Measurements from ENCODE around the gene KSR2.

Gene KSR2

DNA sequence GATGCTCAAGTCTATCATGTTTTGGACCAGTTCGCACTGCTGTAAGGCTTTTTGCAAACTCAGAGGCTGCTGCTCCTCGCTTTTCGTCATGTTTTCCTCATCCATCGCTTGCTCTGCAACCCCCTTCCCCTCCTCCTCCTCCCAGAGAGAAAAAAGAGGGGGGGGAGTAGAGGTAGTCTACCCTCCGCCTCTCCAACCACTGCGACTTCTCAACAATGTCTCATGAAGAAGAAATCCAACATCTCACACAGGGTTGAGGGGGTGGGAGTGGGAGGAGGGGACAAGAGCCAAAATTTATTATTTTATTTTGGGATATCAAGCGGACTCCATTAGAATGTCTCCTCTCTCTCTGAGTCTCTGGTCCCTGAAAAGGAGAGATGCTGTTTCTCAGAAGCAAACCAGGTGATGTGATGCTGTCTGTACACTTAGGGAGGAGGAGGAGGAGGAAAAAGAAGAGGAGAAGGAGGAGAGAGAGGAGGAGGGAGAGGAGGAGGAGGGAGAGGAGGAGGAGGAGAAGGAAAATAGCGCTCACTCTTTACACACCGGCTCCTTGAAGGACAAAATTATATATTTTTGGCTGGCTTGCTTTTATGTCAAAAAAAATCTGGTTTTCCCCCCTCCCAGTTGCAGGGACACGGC, 520 bp downstream of the KSR2 start:
- Histone ChIP-seq H3K4me3 (ENCODE audit: extremely low read depth, insufficient read depth, low read length, poor library complexity, severe bottlenecking) (peak overlapping the region; percentile 47), H3K9me3 (ENCODE audit: control insufficient read depth, low read length) (peaks cover 13% of the 10 kb centered on the region), H3K4me1 (ENCODE audit: control insufficient read depth, insufficient read depth, low read length, poor library complexity, severe bottlenecking) (peaks cover 3% of the 10 kb centered on the region), H3K27ac (ENCODE audit: low read depth, low read length, severe bottlenecking) (no peak overlapping the region), H3K36me3 (ENCODE audit: control insufficient read depth, insufficient read depth, low read length) (no peaks in the 10 kb centered on the region)
- 6 to 8% methylated on average over 2 to 4 of the region's 10 CpGs for WGBS, 2 experiments (ENCODE audit: insufficient coverage in 2 of 2)

- 28 to 76% methylated on average over 4 of the region's 12 CpGs for WGBS, 2 experiments (ENCODE audit: insufficient coverage in 2 of 2)
- Histone ChIP-seq H3K36me3 (ENCODE audit: control insufficient read depth, insufficient read depth, low read length) (no peaks in the 10 kb centered on the region), H3K4me1 (ENCODE audit: control insufficient read depth, insufficient read depth, low read length, poor library complexity, severe bottlenecking) (peaks cover 3% of the 10 kb centered on the region), H3K4me3 (ENCODE audit: extremely low read depth, insufficient read depth, low read length, poor library complexity, severe bottlenecking) (no peak overlapping the region), H3K27ac (ENCODE audit: low read depth, low read length, severe bottlenecking) (no peak overlapping the region), H3K9me3 (ENCODE audit: control insufficient read depth, low read length) (peaks cover 13% of the 10 kb centered on the region)
Observed at GRCh38 chr12:117967512-117967911, 1.3 kb downstream of the KSR2 start.

GRCh38 chr12:117967043-117967442, 1.7 kb downstream of the KSR2 start:
- H3K27ac ChIP-seq (ENCODE audit: low read depth, low read length, severe bottlenecking) = no peak overlapping the region
- no peak overlapping the region for H3K4me3 ChIP-seq (ENCODE audit: extremely low read depth, insufficient read depth, low read length, poor library complexity, severe bottlenecking)
- peaks cover 10% of the 10 kb centered on the region for H3K9me3 ChIP-seq (ENCODE audit: control insufficient read depth, low read length)
- no peaks in the 10 kb centered on the region for H3K36me3 ChIP-seq (ENCODE audit: control insufficient read depth, insufficient read depth, low read length)
- 58 to 88% methylated on average over 1 to 2 of the region's 4 CpGs for WGBS, 2 experiments (ENCODE audit: insufficient coverage in 2 of 2)
- H3K4me1 ChIP-seq (ENCODE audit: control insufficient read depth, insufficient read depth, low read length, poor library complexity, severe bottlenecking) = peaks cover 3% of the 10 kb centered on the region

DNA sequence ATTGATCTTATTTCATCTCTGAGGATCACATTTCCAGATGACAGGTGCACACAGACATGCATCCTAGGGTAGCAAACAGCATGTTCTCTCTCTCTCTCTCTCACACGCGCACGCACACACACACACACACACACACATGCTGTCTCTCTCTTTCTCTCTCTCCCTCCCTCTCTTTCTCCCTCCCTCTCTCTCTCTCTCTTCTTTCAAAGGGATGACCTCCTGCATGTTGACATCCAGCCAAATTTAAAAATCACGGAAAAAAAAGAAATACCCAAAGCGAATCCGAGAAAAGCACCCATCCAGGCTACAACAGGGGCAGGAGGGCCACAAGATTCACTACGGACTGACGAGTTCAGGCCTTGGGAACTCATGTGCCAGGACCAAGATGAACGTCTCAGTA, 2.3 kb downstream of the KSR2 start:
- 59 to 68% methylated on average over 5 to 9 of the region's 9 CpGs for WGBS, 2 experiments (ENCODE audit: insufficient coverage in 2 of 2)
- H3K4me3 ChIP-seq (ENCODE audit: extremely low read depth, insufficient read depth, low read length, poor library complexity, severe bottlenecking) = no peak overlapping the region
- no peaks in the 10 kb centered on the region for H3K36me3 ChIP-seq (ENCODE audit: control insufficient read depth, insufficient read depth, low read length)
- peaks cover 3% of the 10 kb centered on the region for H3K4me1 ChIP-seq (ENCODE audit: control insufficient read depth, insufficient read depth, low read length, poor library complexity, severe bottlenecking)
- H3K27ac ChIP-seq (ENCODE audit: low read depth, low read length, severe bottlenecking) = no peak overlapping the region
- peaks cover 5% of the 10 kb centered on the region for H3K9me3 ChIP-seq (ENCODE audit: control insufficient read depth, low read length)

DNA sequence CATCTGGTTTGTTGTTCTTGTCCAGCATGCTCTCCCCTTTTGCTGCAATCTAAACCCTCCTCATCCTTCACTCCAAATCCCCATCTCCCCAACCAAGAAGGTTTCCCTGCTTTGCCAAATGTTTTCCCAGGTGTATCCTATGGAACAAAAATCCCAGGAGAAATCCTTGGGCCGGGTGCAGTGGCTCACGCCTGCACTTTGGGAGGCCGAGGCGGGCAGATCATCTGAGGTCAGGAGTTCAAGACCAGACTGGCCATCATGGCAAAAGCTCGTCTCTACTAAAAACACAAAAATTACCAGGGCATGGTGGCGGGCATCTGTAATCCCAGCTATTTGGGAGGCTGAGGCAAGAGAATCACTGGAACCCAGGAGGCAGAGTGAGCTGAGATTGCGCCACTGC, 5.0 kb downstream of the KSR2 start:
- no peaks in the 10 kb centered on the region for H3K9me3 ChIP-seq (ENCODE audit: control insufficient read depth, low read length)
- WGBS, 2 experiments (ENCODE audit: insufficient coverage in 2 of 2) = 90 to 94% methylated on average over 6 to 7 of the region's 7 CpGs

GRCh38 chr12:117936722-117937484, 31.9 kb downstream of the KSR2 start:
- H3K36me3 ChIP-seq (ENCODE audit: control insufficient read depth, insufficient read depth, low read length) = no peaks in the 10 kb centered on the region
- H3K4me1 ChIP-seq (ENCODE audit: control insufficient read depth, insufficient read depth, low read length, poor library complexity, severe bottlenecking) = no peaks in the 10 kb centered on the region
- H3K27ac ChIP-seq (ENCODE audit: low read depth, low read length, severe bottlenecking) = no peak overlapping the region
- no peaks in the 10 kb centered on the region for H3K9me3 ChIP-seq (ENCODE audit: control insufficient read depth, low read length)
- 100% methylated on average over 1 of the region's 6 CpGs for WGBS, 2 experiments (ENCODE audit: insufficient coverage in 2 of 2)
- no peak overlapping the region for H3K4me3 ChIP-seq (ENCODE audit: extremely low read depth, insufficient read depth, low read length, poor library complexity, severe bottlenecking)

More for the DNA sequence above, 5.0 kb downstream of the KSR2 start:
- Histone ChIP-seq H3K4me3 (ENCODE audit: extremely low read depth, insufficient read depth, low read length, poor library complexity, severe bottlenecking) (no peak overlapping the region), H3K36me3 (ENCODE audit: control insufficient read depth, insufficient read depth, low read length) (no peaks in the 10 kb centered on the region), H3K27ac (ENCODE audit: low read depth, low read length, severe bottlenecking) (no peak overlapping the region), H3K4me1 (ENCODE audit: control insufficient read depth, insufficient read depth, low read length, poor library complexity, severe bottlenecking) (peaks cover 3% of the 10 kb centered on the region)

DNA sequence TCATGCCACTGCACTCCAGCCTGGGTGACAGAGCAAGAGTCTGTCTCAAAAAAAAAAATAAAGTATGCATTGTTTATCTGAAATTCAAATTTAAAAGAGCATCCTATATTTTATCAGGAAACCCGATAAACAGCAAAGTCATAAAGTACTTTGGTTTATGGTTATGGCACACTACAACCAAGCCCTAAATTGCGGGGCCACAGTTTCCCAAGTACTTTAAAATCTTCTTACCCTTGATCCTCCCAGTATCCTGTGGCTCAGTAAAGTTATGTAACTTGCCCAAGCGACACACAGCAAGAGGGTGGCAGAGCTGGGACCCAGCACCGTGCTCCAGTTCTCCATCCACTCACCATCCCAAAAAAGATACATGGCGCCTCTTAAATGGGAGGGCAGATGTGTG, 35.2 kb downstream of the KSR2 start:
- no peaks in the 10 kb centered on the region for H3K36me3 ChIP-seq (ENCODE audit: control insufficient read depth, insufficient read depth, low read length)

DNA sequence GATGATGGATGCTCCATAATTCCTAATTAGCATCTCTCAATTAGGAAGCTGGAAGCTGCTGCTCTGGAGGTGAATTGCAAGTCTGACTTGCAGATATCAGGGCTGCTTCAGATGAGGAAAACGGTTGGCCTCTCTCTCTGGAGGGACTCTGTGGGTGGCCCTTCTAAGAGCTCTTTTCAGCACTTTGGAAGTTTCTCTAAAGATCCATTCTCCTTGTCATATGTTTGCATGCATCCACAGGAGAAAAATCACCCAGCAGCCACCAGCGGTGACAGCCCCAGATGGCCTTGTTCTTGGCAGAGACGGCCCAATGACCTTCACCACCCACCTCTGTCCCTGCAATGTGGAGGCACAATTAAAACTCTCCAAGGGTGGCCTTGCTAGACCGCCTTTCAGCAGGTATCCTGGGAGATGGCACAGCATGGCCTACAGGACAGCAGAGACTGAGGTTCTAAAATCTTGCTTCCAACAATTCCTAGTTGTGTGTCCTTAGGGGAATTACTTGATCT, 42.3 kb downstream of the KSR2 start:
- WGBS, 2 experiments (ENCODE audit: insufficient coverage in 2 of 2) = 66 to 85% methylated on average over 4 of the region's 4 CpGs

More for the DNA sequence above, 35.2 kb downstream of the KSR2 start:
- Histone ChIP-seq H3K4me1 (ENCODE audit: control insufficient read depth, insufficient read depth, low read length, poor library complexity, severe bottlenecking) (no peaks in the 10 kb centered on the region), H3K27ac (ENCODE audit: low read depth, low read length, severe bottlenecking) (no peak overlapping the region), H3K9me3 (ENCODE audit: control insufficient read depth, low read length) (no peaks in the 10 kb centered on the region), H3K4me3 (ENCODE audit: extremely low read depth, insufficient read depth, low read length, poor library complexity, severe bottlenecking) (no peak overlapping the region)
- WGBS, 2 experiments (ENCODE audit: insufficient coverage in 2 of 2) = no CpG with 5 or more reads among the region's 5 CpGs

GRCh38 chr12:117921929-117922777, 46.6 kb downstream of the KSR2 start:
- 77 to 85% methylated on average over 3 to 4 of the region's 6 CpGs for WGBS, 2 experiments (ENCODE audit: insufficient coverage in 2 of 2)
- no peak overlapping the region for H3K4me3 ChIP-seq (ENCODE audit: extremely low read depth, insufficient read depth, low read length, poor library complexity, severe bottlenecking)
- no peaks in the 10 kb centered on the region for H3K4me1 ChIP-seq (ENCODE audit: control insufficient read depth, insufficient read depth, low read length, poor library complexity, severe bottlenecking)
- no peaks in the 10 kb centered on the region for H3K9me3 ChIP-seq (ENCODE audit: control insufficient read depth, low read length)
- H3K36me3 ChIP-seq (ENCODE audit: control insufficient read depth, insufficient read depth, low read length) = no peaks in the 10 kb centered on the region
- no peak overlapping the region for H3K27ac ChIP-seq (ENCODE audit: low read depth, low read length, severe bottlenecking)

More for the DNA sequence above, 42.3 kb downstream of the KSR2 start:
- no peak overlapping the region for H3K27ac ChIP-seq (ENCODE audit: low read depth, low read length, severe bottlenecking)
- no peaks in the 10 kb centered on the region for H3K9me3 ChIP-seq (ENCODE audit: control insufficient read depth, low read length)
- no peaks in the 10 kb centered on the region for H3K4me1 ChIP-seq (ENCODE audit: control insufficient read depth, insufficient read depth, low read length, poor library complexity, severe bottlenecking)
- H3K4me3 ChIP-seq (ENCODE audit: extremely low read depth, insufficient read depth, low read length, poor library complexity, severe bottlenecking) = no peak overlapping the region
- no peaks in the 10 kb centered on the region for H3K36me3 ChIP-seq (ENCODE audit: control insufficient read depth, insufficient read depth, low read length)

- 80 to 83% methylated on average over 1 to 2 of the region's 2 CpGs for WGBS, 2 experiments (ENCODE audit: insufficient coverage in 2 of 2)
- Histone ChIP-seq H3K4me1 (ENCODE audit: control insufficient read depth, insufficient read depth, low read length, poor library complexity, severe bottlenecking) (no peaks in the 10 kb centered on the region), H3K9me3 (ENCODE audit: control insufficient read depth, low read length) (no peaks in the 10 kb centered on the region), H3K4me3 (ENCODE audit: extremely low read depth, insufficient read depth, low read length, poor library complexity, severe bottlenecking) (no peak overlapping the region), H3K36me3 (ENCODE audit: control insufficient read depth, insufficient read depth, low read length) (no peaks in the 10 kb centered on the region), H3K27ac (ENCODE audit: low read depth, low read length, severe bottlenecking) (no peak overlapping the region)
Observed at GRCh38 chr12:117919479-117919878, 49.3 kb downstream of the KSR2 start.
